Thyroid gland (tissue), 4 donors: ENCODE results near the gene ATP8A1.

Source experiments
- POLR2A ChIP-seq, 2 donors: fragments of 450-650 bp; IDR thresholded peaks; one replicate each; pipeline ENCODE4 v1.6.1; 2017; ENCODE audit warnings: antibody characterized with exemption in 2 of 2, mild to moderate bottlenecking in 2 of 2, moderate library complexity in 1 of 2
- TF ChIP-seq, protein P1 (sequence below), 6 experiments: fragments of 200-600 bp in 3 of 6; fragments of 450-650 bp in 3 of 6; sonication (generic) in 3 of 6; IDR thresholded peaks; one replicate each; pipeline ENCODE4 v1.5.1; 2016 to 2019; ENCODE audit warnings: antibody characterized with exemption in 6 of 6, mild to moderate bottlenecking in 2 of 6, inconsistent platforms in 1 of 6, moderate library complexity in 1 of 6

DNA sequence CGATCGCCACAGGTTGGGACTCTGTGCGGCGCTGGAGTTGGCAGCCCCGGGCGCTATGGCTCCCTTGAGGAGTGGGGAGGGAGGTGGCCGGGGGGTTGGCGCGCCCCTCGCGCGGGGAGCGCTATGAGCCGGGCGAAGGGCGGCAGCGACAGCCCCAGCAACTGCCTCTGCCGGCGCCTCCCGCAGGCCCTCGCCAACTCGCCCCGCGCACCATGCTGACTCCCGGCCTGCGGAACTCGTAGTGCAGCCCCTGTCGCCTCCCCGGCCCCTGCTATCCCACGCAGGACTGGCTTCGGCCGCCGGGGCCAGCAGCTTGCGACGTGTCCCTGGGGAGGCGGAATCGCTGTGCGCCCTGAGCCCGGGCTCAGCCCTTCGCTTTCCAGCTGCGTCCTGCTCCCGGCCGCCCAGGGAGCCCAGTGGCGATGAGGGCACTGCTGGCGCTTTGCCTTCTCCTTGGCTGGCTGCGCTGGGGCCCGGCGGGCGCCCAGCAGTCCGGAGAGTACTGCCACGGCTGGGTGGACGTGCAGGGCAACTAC, 259.2 kb downstream of the ATP8A1 start:
- TF ChIP-seq, protein P1, sequence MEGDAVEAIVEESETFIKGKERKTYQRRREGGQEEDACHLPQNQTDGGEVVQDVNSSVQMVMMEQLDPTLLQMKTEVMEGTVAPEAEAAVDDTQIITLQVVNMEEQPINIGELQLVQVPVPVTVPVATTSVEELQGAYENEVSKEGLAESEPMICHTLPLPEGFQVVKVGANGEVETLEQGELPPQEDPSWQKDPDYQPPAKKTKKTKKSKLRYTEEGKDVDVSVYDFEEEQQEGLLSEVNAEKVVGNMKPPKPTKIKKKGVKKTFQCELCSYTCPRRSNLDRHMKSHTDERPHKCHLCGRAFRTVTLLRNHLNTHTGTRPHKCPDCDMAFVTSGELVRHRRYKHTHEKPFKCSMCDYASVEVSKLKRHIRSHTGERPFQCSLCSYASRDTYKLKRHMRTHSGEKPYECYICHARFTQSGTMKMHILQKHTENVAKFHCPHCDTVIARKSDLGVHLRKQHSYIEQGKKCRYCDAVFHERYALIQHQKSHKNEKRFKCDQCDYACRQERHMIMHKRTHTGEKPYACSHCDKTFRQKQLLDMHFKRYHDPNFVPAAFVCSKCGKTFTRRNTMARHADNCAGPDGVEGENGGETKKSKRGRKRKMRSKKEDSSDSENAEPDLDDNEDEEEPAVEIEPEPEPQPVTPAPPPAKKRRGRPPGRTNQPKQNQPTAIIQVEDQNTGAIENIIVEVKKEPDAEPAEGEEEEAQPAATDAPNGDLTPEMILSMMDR (IDR thresholded peaks at IDR 0.05) = no peak
- TF ChIP-seq POLR2A (IDR thresholded peaks at IDR 0.05) = peak in 1 of 2 donors; percentile 35
